Endothelial cell of umbilical vein (primary cell): Measurements from ENCODE around the gene CD8B2.

Source experiments
- CTCF ChIP-seq, 2 donors: IDR thresholded peaks; 1 replicate in 1 of 2; 2 replicates in 1 of 2; pipeline ENCODE4 v1.5.1; 2011; ENCODE audit warnings: low read length in 2 of 2, mild to moderate bottlenecking in 2 of 2, moderate library complexity in 2 of 2, control low read depth in 1 of 2, inconsistent platforms in 1 of 2, low read depth in 1 of 2; ENCODE audit not compliant: insufficient read depth in 1 of 2; ENCODE audit errors: extremely low read depth in 1 of 2
- MYC ChIP-seq: IDR thresholded peaks from one replicate; pipeline ENCODE4 v1.6.1; 2011; ENCODE audit warnings: mild to moderate bottlenecking, low read depth, low read length
- POLR2AphosphoS5 ChIP-seq: IDR thresholded peaks from 2 replicates; pipeline ENCODE4 v1.6.1; 2012; ENCODE audit warnings: low read depth, mild to moderate bottlenecking, control low read depth, low read length, moderate library complexity; ENCODE audit not compliant: insufficient read depth

GRCh38 chr2:106555053-106555452, 67.9 kb downstream of the CD8B2 start:
- TF ChIP-seq CTCF (IDR thresholded peaks at IDR 0.05; ENCODE audit: extremely low read depth in 1 of 2, insufficient read depth in 1 of 2, low read depth in 1 of 2, low read length in 2 of 2) (no peak), POLR2AphosphoS5 (no peak), MYC (no peak)
